Kidney capillary endothelial cell (primary cell): Measurements from ENCODE around the gene TTC12.
A peak's percentile ranks its signal among the peaks of the same experiment; 100 is the strongest.

ENCODE experiments used
- DNase-seq: peaks from one replicate; pipeline ENCODE4 v3.0.0-alpha.2; 2018; ENCODE audit warnings: low spot score

Gene TTC12

DNA sequence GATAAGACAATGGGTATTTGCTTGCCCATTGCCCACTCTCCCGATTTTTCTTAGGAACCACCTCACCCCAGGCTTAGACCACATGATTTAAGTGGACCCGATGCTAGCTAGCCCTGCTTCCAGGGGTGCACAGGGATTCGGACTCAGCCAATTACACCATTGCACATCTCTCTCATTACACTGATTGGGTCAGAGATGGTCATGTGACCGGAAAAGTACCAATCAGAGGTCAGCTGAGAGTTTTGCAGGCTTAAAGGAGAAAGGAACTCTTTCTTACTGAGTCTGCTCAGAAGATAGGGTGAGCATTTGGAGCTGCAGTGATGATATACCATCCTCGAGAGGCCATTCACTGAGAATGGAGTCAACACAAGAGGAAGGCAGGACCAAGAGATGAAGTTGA, 61.0 kb downstream of the TTC12 start:
- no peak for DNase-seq

DNA sequence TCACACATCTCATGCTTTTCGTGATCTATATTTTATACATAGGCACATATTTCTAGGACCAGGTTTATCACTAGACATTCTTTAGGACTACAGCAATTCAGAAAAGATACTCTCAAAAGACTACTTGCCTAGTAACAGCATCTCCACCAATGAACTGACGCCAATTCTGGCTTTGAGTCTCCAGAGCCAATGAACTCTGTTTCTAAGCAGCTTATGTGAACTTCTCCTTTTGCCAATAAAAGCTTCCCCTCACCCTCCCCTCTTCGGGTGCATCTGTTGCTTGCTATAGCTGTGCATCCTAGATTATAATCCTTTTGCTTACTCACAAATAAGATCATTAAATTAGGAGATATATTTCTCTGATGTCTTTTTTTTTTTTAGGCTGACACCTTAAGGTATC, 61.8 kb downstream of the TTC12 start:
- DNase-seq = no peak

DNA sequence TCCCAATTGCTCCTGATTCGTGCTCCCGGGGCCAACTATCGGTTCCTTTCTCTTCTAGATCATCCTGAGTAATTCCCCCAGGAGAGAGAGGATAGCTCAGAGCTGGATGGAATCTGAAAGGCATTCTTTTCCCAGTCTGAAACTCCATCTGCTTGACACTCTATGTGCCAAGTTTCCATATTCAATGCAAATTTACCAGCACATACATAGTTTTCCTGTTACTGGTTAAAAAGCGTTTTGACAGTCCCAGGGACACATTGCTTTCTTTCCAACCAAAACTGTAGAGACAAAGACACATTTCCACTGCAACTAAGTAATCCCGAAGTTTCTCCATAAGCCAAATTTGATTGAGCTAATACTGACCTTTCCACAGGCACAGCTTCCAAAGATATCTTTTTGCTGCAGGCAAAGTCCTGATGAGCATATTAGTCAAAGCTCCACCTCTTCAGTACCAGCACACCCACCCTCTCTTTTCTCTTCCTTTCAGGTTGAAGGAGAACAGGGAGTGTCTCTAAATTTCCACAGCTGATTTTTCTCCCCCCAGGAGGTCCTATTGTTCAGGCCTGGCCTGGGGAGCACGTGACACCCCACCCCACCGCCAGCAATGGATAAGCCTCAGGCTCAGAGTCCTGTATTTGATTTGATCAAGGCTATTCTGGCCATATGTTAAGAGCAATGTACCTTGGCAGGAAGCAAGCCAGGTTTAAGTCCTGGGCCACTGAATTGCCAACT, 63.5 kb downstream of the TTC12 start:
- DNase-seq = no peak

DNA sequence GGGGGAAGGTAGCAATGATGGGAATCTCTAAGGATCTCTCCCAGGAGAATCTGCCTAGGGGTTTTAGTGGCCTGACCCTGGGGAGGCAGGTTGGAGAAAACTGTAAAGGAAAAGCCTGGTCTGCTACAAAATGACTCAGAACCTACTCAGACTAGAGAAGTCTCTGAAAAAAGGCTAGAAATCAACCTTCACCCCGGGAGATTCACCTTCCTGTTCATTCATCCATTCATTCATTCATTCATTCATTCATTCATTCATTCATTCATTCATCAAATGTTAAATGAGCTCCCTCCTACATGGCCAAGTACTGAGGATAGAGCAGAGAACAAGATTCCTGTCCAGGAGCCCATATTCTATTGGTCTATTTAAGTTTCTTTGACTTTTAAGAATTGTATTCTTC, 64.3 kb downstream of the TTC12 start:
- no peak for DNase-seq

DNA sequence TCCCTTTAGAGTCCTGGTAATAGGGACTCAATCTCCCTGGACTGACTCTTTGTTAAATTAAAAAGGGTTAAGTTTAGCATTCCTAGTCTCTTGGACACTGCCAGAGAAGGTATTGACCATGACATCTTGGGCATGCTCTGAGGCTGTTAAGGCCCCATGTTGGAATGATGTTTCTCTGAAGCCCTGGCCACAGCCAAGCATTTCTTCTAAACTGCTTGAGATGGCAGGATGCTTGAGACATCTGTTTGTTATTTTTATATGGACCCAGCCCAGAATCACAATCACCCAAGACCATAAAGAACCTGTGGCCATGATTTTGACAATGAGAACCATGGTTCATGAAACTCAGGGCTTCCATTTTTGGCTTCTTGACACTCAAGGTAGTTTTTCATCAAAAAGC, 67.7 kb downstream of the TTC12 start:
- no peak for DNase-seq

DNA sequence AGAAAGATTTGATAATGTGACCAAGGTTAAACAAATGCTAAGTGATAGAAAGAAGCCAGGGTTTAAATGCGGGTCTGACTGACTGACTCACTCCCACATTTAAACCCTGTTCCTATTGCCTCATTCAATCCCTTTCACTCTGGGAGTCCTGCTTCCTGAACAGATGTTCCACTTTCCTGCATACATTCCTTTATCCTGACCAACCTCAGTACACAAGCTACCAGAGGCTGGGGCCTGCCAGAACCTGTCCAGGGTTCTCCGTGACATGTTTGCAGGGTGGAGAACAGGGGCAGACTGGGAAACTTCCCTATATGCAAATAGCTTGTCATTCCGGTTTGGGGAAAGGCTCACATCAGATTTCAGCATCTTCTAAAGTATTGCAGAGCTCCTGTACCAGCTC, 70.2 kb downstream of the TTC12 start:
- peak; percentile 82 for DNase-seq

DNA sequence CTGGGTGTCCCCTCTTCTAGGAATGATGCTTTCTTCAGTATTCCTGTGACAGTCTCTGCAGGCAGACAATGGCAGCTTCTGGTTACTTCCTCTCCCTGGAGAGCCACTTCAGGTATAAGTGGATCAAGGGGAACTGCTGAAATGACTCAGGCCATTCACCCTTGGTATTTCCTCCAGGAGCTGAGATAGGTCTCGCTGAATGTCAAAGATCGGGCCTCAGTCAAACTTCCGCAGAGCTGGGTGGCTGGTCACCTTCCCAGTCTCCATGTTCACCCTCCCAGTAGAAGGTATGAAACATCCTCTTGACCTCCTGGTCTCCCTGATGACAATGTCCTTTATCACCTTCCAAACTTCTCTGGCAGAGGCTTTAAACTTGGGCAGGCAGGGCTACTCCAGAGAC, 71.4 kb downstream of the TTC12 start:
- peak; percentile 19 for DNase-seq

DNA sequence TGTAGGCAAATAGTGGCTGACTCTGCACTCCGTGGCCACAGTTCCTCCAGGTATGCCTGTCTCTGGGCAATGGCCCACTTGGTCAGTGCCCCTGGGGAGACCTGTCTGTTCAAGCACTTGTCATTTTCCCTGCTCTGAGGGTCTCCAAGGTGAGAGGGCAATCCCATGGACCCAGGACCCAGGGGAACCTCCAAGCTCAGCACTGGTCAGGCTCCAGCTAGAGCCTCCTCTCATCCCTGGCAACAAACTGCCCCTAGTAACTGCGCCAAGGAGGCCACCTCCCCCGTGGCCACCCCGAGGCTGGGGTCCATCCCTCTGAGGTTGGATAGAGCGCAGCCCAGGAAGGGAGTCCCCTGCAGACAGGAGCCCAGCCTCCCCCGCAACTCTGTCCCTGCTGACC, 72.5 kb downstream of the TTC12 start:
- no peak for DNase-seq

DNA sequence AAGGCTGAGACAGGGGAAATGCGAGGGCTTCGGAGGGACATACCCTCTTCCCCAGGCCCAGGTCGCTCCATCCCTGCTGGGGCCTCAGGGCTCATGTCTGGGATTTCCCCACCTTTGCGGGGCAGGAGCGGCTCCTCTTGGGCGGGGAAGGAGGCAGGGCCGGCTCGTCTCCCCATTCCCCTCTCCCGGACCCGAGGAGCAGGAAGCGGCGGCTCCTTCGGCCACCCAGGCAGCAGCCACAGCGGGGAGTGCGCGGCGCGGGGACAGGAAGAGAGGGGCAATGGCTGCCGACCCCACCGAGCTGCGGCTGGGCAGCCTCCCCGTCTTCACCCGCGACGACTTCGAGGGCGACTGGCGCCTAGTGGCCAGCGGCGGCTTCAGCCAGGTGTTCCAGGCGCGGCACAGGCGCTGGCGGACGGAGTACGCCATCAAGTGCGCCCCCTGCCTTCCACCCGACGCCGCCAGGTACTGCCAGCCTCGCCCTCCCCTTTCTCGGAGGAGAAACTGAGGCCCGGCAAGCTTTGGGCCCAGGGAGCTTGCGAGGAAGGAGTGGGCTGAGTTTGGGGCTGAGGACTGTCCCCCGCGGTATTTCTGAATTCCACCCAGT, 73.3 kb downstream of the TTC12 start, which contains the start of gene ANKK1:
Gene ANKK1, plus strand, starts transcription at position 175 of the 607 bp plus-strand sequence. Its CDS starts 106 bp downstream, at position 281.
- DNase-seq = no peak

DNA sequence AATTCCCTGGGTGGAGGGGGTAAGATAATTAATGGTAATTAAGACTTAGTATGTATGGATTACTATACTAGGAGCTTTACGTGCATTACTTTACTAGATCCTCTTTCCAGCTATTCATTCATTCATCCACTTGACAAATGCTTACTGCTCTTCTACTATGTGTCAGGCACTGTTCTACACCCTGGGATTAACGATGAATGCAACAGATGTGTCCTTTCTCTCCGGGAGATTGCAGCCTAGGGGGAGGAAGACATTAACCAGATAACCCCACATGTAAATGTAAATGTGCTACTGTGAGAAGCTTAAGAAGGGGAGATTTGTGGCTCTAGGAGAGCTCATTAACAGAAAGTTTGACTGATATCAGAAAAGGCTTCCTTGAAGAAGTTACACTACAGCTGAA, 74.9 kb downstream of the TTC12 start:
- DNase-seq = no peak

DNA sequence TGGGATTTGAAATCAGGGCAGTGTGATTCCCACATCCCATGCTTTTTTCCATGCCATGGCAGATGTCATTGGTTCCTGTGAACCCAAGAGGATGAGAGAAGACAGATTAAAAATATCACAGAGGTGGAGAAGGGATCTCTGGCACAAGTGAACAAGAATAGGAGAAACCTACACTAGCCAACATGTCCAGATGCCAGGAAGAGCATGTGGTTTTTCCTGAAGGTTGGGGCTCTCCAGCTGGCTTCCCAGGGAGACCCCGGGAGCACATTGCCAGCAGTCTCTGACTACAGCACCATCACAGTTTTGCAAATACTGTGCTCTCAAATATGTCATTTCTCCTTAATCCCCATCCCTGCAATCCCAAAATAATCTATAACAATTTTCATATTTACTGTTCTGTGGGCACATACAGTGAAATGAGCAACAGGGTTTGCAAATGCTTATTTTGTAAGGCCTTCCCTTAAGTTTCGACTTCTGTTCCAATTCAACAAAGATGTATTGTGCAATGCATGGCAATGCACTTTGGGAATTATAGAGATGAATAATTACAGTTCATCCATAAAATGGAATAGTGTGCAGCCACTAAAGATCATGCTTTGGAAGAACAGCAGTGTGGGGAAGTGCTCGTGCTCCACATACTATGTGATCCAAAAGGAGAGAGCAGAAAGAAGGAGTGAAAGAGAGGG, 78.0 kb downstream of the TTC12 start:
- DNase-seq = no peak

DNA sequence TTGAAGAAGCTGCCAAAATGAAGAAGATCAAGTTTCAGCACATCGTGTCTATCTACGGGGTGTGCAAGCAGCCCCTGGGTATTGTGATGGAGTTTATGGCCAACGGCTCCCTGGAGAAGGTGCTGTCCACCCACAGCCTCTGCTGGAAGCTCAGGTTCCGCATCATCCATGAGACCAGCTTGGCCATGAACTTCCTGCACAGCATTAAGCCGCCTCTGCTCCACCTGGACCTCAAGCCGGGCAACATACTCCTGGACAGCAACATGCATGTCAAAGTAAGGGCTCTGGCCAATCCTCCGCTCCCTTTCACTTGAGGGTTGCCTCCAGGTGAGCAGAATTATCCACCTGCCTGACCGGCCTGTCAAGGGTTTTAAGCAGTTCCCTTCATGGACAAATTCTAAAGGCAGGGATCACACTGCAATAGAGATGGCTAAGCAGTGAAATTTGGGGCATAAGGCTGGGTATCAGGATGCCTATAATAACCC, 79.2 kb downstream of the TTC12 start:
- DNase-seq = no peak

DNA sequence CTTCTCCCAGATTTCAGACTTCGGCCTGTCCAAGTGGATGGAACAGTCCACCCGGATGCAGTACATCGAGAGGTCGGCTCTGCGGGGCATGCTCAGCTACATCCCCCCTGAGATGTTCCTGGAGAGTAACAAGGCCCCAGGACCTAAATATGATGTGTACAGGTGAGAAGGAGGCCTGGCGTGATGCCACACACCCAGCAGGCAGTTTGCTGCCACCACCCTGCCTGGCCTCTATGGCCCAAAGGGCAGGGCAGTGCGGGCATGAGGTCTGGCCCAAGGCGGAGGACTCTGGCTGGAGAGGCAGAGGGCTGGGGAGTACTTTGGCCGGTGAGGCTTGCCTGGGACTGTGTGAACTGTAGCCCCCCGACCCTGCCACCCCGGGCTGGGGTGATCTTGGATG, 80.5 kb downstream of the TTC12 start:
- no peak for DNase-seq

DNA sequence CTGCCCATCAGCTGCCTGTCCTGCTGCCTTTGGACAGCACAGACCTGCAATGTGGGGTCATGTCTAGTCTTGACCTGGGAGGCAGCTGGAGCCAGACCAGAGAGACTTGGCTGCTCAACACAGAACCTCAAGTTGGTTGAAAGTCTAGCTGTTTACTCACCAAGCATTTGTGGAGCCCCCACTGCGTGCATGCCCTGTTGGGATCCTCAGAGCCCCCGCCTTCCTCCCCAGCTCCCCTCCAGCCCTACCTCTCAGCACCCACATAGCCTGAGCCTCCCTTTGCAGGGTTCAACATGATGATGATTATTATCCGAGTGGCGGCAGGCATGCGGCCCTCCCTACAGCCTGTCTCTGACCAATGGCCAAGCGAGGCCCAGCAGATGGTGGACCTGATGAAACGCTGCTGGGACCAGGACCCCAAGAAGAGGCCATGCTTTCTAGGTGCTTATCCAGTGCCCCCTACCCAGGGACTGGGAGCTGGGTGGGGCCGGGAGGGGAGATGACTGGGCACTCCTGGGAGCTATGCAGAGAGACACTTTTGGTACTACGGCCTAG, 81.5 kb downstream of the TTC12 start:
- no peak for DNase-seq

DNA sequence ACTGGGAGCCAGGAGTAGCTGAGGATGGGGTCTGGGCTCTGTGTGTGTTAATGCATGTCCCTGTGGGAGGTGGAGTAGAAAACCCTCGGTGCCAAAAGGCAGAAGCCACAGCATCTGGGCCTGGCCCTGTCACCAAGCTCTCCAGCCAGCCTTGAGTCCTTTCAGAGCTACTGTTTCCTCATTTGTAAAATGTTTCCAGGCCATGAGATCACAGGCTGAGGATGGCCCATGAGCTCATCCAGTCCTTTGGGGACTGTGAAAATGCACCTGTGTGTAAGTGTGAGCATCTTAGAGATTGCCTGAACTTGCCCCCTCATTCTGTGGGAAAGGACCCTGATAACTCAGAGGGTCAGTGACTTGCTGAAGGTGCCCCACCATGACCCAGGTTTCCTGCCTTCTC, 82.3 kb downstream of the TTC12 start:
- DNase-seq = no peak

DNA sequence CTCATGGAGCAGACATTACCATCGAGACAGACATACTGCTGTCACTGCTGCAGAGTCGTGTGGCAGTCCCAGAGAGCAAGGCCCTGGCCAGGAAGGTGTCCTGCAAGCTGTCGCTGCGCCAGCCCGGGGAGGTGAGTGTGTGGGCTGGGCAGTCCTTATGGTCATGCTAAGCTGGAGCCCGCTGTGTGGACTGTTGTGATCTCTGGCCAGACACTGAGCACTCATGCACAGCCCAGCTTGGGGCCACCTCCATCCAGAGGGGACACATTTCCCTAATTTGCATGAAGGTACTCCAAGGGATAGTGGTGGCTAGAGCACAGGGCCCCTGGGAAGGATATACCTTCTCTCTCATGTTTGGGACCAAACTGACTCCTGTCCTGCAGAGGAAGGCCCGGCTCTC, 82.8 kb downstream of the TTC12 start:
- DNase-seq = no peak

DNA sequence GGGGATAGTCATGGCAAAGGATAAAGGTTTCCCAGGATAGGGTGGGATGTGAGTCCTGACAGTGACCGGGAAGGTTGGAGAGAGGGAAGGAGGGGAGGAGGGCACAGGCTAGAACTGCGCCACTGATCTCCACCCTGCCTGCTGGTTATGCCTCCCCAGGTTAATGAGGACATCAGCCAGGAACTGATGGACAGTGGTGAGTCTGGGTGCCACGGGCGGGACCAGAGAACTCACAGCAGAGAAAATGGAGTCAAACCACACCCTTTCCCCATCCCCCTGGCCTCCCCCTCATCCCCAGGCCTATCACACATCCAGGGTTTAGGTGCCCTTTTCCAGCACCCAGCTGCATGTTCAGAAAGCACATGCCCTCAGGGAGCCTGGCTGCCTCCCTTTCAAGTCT, 83.4 kb downstream of the TTC12 start:
- no peak for DNase-seq

DNA sequence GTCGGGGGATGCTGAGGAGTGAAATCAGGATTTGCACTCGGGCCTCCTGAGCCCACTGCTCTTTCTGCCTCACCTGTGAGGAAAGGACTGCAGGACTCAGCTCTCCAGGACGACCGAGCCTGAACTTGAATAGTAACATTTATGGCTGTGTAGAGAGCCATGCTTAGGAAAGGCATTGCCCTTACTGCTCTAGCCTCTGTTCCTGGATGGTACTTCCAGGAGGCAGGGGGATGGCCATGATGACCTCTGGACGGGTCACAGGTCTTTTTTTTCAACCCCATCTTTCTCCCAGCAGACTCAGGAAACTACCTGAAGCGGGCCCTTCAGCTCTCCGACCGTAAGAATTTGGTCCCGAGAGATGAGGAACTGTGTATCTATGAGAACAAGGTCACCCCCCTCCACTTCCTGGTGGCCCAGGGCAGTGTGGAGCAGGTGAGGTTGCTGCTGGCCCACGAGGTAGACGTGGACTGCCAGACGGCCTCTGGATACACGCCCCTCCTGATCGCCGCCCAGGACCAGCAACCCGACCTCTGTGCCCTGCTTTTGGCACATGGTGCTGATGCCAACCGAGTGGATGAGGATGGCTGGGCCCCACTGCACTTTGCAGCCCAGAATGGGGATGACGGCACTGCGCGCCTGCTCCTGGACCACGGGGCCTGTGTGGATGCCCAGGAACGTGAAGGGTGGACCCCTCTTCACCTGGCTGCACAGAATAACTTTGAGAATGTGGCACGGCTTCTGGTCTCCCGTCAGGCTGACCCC, 84.5 kb downstream of the TTC12 start:
- no peak for DNase-seq

DNA sequence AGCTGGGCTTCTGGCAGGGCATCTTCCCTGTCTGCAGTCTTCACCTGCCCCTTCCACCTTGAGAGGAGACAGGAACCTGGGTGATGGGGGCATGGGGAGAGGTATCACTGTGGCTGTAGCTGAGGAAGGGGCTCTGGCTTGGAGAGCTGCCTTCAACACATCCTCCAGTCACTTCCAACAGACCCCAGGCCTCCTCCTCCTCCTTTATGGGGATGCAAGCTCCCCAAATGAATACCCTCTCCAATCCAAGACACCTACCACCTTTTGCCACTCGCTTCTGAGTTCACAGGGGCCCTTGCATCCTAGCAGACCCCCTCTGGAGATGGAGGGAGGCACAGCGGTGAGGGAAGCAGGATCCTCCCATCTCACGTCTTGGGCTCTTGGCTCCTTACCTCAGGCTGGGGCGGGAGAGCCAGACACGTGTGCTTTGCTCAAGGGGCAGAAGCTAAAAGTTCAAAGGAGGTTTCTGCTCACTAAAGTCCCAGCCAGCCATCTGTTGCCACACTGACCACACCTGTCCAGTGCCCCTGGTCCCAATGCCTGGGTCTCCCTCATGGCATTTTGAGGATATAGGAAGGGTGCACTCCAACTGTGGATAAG, 86.3 kb downstream of the TTC12 start:
- no peak for DNase-seq

DNA sequence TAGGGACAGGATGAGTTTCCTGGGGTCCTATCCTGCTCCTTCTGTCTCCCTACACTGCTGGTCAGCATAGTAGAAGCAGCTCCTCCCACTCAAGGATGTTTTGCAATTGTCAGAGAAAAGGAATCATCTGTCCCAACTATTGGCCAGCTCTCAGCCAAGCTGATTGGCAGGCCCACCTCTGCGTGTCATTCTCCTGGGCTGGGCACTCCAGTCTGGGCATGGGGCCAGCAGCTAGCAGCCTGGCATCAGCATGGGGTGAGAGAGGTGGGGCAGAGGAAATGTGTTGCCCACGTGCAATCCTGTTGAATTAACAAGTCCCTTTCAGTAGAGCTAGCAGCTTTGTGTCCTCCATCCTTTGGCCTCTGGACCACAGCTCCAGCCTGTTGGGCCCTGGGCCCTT, 87.3 kb downstream of the TTC12 start:
- no peak for DNase-seq

DNA sequence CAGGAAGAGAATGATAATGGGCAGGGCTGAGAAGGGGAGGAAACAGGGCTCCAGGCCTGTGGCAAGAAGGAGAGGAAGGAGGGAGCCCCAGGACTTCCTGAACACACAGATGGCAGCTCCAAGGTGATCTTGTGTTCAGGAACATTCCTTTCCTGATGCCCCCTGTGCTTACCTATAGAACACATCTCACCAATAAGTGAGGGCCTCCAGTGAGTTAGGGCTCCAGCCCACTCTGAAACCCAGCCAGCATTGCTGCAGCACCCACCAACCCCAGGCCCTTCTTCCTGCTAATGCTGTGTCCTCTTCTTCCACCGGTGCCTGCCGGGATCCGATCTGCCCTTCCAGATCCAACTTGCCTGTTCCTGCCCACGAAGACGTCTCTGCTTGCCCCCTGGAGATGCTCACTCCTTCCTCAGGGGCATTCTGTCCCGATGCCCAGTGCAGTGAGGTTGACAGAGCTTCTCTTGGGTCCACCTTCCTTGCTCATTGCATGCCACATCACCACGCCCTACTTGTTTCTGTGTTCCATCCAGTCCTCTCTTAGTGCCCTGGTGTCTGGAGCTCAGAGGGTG, 90.6 kb downstream of the TTC12 start:
- no peak for DNase-seq
